GM20000 (cell line): Measurements from ENCODE around the gene ADD3.

ENCODE experiments used
- DNase-seq: peaks from one replicate; pipeline ENCODE4 v3.0.0; 2012; ENCODE audit warnings: low spot score
- CTCF ChIP-seq: IDR thresholded peaks from 2 replicates; pipeline ENCODE4 v1.5.1; 2012; ENCODE audit warnings: mild to moderate bottlenecking, control low read depth; ENCODE audit errors: extremely low read depth, missing control alignments

The ADD3 gene

GRCh38 chr10:109996766-109997171 is 11.0 kb upstream of the ADD3 start:
- no peak for TF ChIP-seq CTCF
- no peak for DNase-seq

GRCh38 chr10:109997233-109997632 is 10.6 kb upstream of the ADD3 start:
- no peak for TF ChIP-seq CTCF
- no peak for DNase-seq

- no peak for DNase-seq
- TF ChIP-seq CTCF = no peak
Observed at GRCh38 chr10:109998513-109998912, 9.3 kb upstream of the ADD3 start.

GRCh38 chr10:110002801-110003523 is 4.8 kb upstream of the ADD3 start:
- DNase-seq = no peak
- TF ChIP-seq CTCF = no peak

- TF ChIP-seq CTCF = no peak
- no peak for DNase-seq
Observed at GRCh38 chr10:110003524-110003885, 4.3 kb upstream of the ADD3 start.

- DNase-seq = no peak
- no peak for TF ChIP-seq CTCF
Observed at GRCh38 chr10:110005719-110006118, 2.1 kb upstream of the ADD3 start.

GRCh38 chr10:110006358-110007160 is 1.2 kb upstream of the ADD3 start:
- no peak for DNase-seq

More at GRCh38 chr10:110006358-110007160, 1.2 kb upstream of the ADD3 start:
- TF ChIP-seq CTCF = no peak
